Ishikawa (cell line): Measurements from ENCODE around the gene CLDN20.

Experiments
- CEBPB ChIP-seq: IDR thresholded peaks from 2 replicates; pipeline ENCODE4 v1.6.1; 2012
- CREB1 ChIP-seq: IDR thresholded peaks from 2 replicates; pipeline ENCODE4 v1.6.1; 2012; ENCODE audit warnings: low read depth
- EGR1 ChIP-seq: IDR thresholded peaks from 2 replicates; pipeline ENCODE4 v1.6.1; 2012
- EP300 ChIP-seq: IDR thresholded peaks from 2 replicates; pipeline ENCODE4 v1.6.1; 2012; ENCODE audit warnings: borderline replicate concordance
- FOXM1 ChIP-seq: IDR thresholded peaks from 2 replicates; pipeline ENCODE4 v1.6.1; 2012; ENCODE audit warnings: low read depth, borderline replicate concordance
- MAX ChIP-seq: IDR thresholded peaks from 2 replicates; pipeline ENCODE4 v1.6.1; 2012
- NFIC ChIP-seq: IDR thresholded peaks from 2 replicates; pipeline ENCODE4 v1.6.1; 2012
- RAD21 ChIP-seq: IDR thresholded peaks from 2 replicates; pipeline ENCODE4 v1.6.1; 2012; ENCODE audit warnings: low read depth
- REST ChIP-seq: IDR thresholded peaks from 2 replicates; pipeline ENCODE4 v1.6.1; 2012; ENCODE audit warnings: low read depth, mild to moderate bottlenecking
- TAF1 ChIP-seq: IDR thresholded peaks from 2 replicates; pipeline ENCODE4 v1.6.1; 2012; ENCODE audit warnings: low read depth, mild to moderate bottlenecking
- TCF12 ChIP-seq: IDR thresholded peaks from 2 replicates; pipeline ENCODE4 v1.6.1; 2012; ENCODE audit warnings: low read depth
- TEAD4 ChIP-seq: IDR thresholded peaks from 2 replicates; pipeline ENCODE4 v1.6.1; 2012
- USF1 ChIP-seq: IDR thresholded peaks from 2 replicates; pipeline ENCODE4 v1.6.1; 2012
- YY1 ChIP-seq: IDR thresholded peaks from 2 replicates; pipeline ENCODE4 v1.6.1; 2012; ENCODE audit warnings: low read depth
- ZBTB7A ChIP-seq: IDR thresholded peaks from 2 replicates; pipeline ENCODE4 v1.6.1; 2012; ENCODE audit warnings: low read depth

Gene CLDN20

GRCh38 chr6:155262655-155263054 is 1.2 kb upstream of the CLDN20 start:
- TF ChIP-seq EP300, result no peak
- no peak for TF ChIP-seq REST
- TF ChIP-seq CEBPB, result no peak
- TF ChIP-seq MAX, result no peak
- TF ChIP-seq NFIC, result no peak
- TF ChIP-seq ZBTB7A, result no peak
- no peak for TF ChIP-seq TCF12
- TF ChIP-seq TAF1, result no peak
- TF ChIP-seq RAD21, result no peak
- no peak for TF ChIP-seq FOXM1
- no peak for TF ChIP-seq YY1
- no peak for TF ChIP-seq TEAD4
- TF ChIP-seq CREB1, result no peak
- no peak for TF ChIP-seq USF1
- no peak for TF ChIP-seq EGR1

GRCh38 chr6:155264693-155265320 is 994 bp downstream of the CLDN20 start:
- TF ChIP-seq FOXM1, result no peak
- no peak for TF ChIP-seq TCF12
- no peak for TF ChIP-seq EP300
- no peak for TF ChIP-seq MAX
- TF ChIP-seq NFIC, result no peak
- no peak for TF ChIP-seq USF1

GRCh38 chr6:155265843-155266535 is 2.2 kb downstream of the CLDN20 start:
- TF ChIP-seq RAD21, result no peak
- TF ChIP-seq EP300, result no peak
- TF ChIP-seq YY1, result no peak
- TF ChIP-seq USF1, result no peak
- no peak for TF ChIP-seq CEBPB
- TF ChIP-seq TAF1, result no peak
- TF ChIP-seq REST, result no peak
- no peak for TF ChIP-seq TEAD4
- TF ChIP-seq NFIC, result no peak
- no peak for TF ChIP-seq CREB1
- TF ChIP-seq FOXM1, result no peak
- no peak for TF ChIP-seq MAX
- TF ChIP-seq TCF12, result no peak

GRCh38 chr6:155267411-155267810 is 3.6 kb downstream of the CLDN20 start:
- TF ChIP-seq TEAD4, result no peak
- no peak for TF ChIP-seq YY1
- TF ChIP-seq REST, result no peak
- TF ChIP-seq TAF1, result no peak
- no peak for TF ChIP-seq TCF12
- no peak for TF ChIP-seq EP300
- TF ChIP-seq CEBPB, result no peak
- no peak for TF ChIP-seq EGR1
- TF ChIP-seq CREB1, result no peak
- TF ChIP-seq FOXM1, result no peak
- TF ChIP-seq ZBTB7A, result no peak
- TF ChIP-seq MAX, result no peak
- TF ChIP-seq NFIC, result no peak
- no peak for TF ChIP-seq RAD21
